ENCODE measurements around the gene PGM2. TPM values are rescaled to one million over a fixed set of nuclear protein-coding genes. Genes with fewer than 3 reads are reported as not detected.
"Not testable (repeated sequence)": the region's sequence is repeated elsewhere in the genome, so short reads cannot be mapped to it uniquely, and the experiment has no call there.

PGM2 gene
- polyA plus RNA-seq, 4 donors: 35.6 to 39.8 (median 37.7) TPM

- no peak for DNase-seq (ENCODE audit: low read depth in 4 of 4, low spot score in 2 of 4)
Observed at GRCh38 chr4:37816006-37816405, 10.5 kb upstream of the PGM2 start.

DNA sequence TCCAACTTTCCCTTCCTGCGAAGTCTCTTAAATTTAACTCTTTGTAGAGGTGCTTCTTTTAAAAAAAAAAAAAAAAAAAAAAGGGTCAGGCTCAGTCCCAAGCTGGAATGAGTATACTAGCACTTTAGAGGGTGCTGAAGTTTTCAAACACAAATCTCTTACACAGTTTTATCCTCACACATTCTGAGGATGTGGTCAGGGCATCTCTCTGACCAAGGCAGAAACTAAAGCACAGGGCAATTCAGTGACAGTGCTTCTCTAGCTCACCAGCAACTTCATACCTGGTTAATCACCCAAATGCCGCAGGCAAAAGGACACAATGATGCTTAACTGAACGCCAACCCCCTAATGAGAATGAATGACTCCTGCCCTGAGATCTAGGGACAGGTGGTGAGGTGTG, 9.8 kb upstream of the PGM2 start:
- no peak for DNase-seq (ENCODE audit: low read depth in 4 of 4, low spot score in 2 of 4)

- no peak for DNase-seq (ENCODE audit: low read depth in 4 of 4, low spot score in 2 of 4)
Observed at GRCh38 chr4:37818752-37819151, 7.7 kb upstream of the PGM2 start.

GRCh38 chr4:37820458-37820857, 6.0 kb upstream of the PGM2 start:
- DNase-seq (ENCODE audit: low read depth in 4 of 4, low spot score in 2 of 4): not testable (repeated sequence)

GRCh38 chr4:37821953-37822605, 4.4 kb upstream of the PGM2 start:
- DNase-seq (ENCODE audit: low read depth in 4 of 4, low spot score in 2 of 4): no peak

- peak in 1 of 4 donors; percentile 14 for DNase-seq (ENCODE audit: low read depth in 4 of 4, low spot score in 2 of 4)
Observed at GRCh38 chr4:37825501-37825900, 985 bp upstream of the PGM2 start.

DNA sequence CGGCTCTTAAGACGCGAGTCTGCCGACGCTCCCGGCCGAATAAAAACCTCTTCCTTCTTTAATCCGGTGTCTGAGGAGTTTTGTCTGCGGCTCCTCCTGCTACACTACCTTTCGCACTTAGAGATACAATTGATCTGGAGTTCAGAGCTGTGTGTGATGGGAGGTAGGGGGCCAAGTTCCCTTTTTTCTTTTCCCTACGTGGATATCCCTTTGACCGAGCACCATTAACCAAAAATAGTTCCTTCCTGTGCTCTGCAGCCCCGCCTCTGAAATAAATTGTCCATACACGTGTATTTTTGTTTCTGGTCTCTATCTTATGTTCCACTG, 555 bp upstream of the PGM2 start:
- DNase-seq (ENCODE audit: low read depth in 4 of 4, low spot score in 2 of 4): no peak

DNA sequence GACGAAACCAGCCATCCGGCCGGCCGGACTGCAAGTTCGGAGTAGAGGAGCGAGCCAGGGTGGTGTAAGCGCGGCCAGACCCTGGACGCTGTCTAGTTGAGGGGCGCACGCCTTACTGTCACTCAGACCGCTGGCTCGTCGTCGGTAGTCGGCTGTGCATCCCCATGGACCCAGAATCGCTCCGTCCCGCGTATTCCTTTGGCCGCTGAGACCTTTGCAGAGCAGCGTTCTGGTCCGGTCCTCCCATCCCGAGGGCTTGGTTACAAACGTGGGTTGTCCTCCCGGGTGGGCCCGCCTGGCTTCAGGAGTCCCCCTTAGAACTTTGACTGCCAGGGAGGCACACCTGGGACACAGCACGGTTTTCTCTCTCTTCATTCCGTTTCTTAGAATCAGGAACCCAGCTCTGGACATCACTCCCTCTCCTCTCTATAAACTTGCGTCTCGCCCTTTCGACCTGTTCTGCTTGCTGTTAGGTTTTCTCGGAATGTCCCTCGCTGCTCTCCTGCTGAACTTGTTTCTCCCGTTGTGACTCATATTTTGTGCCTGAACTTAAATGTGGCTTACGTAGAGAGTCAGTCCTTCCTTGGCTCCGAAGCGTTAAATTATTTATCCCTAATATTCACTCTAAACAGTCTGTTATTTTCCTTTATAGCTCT, 672 bp downstream of the PGM2 start:
- DNase-seq (ENCODE audit: low read depth in 4 of 4, low spot score in 2 of 4): peak in 2 of 4 donors; percentile 11 to 28

DNA sequence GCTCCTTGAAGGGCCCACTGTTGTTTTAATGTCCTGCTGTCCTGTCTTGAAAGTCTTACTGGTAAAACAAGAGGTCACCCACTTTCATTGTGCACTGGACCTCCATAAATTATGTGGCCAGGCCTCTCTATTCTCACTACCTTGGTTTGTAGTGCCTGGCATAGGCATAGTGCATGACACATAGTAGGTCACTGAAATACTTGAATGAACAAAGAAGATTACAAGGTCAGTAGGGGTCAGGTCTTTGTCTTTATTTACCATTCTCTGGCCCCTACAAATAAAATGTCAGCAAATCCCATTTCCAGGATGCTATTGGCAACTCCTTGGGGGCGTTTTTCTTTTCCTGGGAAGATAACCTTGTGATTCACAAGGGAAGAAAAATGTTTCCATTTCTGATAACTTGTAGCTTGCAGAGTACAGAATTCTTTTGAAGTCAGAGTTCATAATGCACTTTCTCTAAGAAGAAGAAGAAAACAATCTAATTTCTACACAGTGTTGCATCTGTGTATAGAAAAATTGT, 1.4 kb downstream of the PGM2 start:
- no peak for DNase-seq (ENCODE audit: low read depth in 4 of 4, low spot score in 2 of 4)

GRCh38 chr4:37828843-37829242, 2.4 kb downstream of the PGM2 start:
- no peak for DNase-seq (ENCODE audit: low read depth in 4 of 4, low spot score in 2 of 4)

- DNase-seq (ENCODE audit: low read depth in 4 of 4, low spot score in 2 of 4): no peak
Observed at GRCh38 chr4:37830640-37831039, 4.2 kb downstream of the PGM2 start.

- no peak for DNase-seq (ENCODE audit: low read depth in 4 of 4, low spot score in 2 of 4)
Observed at GRCh38 chr4:37835031-37835430, 8.5 kb downstream of the PGM2 start.

DNA sequence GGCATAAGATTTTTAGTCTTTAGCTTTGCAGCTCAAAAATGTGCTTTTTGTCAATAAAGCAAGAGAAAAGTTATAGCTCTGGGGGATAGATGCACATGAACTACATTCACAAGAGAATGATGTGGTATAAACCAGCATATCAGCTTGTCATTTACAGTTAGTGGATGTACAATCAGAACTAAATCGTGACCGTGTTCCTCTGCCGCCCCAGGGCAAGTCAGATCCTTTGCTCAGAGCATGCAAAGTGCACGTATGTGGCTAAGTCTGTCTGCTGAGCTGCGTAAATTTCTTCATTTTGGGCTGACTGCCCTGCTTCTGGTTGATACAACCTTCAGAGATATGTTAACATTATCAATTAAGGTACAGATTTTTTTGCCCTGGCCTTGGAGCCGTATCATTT, 9.3 kb downstream of the PGM2 start:
- DNase-seq (ENCODE audit: low read depth in 4 of 4, low spot score in 2 of 4): no peak

- DNase-seq (ENCODE audit: low read depth in 4 of 4, low spot score in 2 of 4): no peak
Observed at GRCh38 chr4:37836274-37836673, 9.8 kb downstream of the PGM2 start.

- no peak for DNase-seq (ENCODE audit: low read depth in 4 of 4, low spot score in 2 of 4)
Observed at GRCh38 chr4:37836838-37837440, 10.5 kb downstream of the PGM2 start.

- DNase-seq (ENCODE audit: low read depth in 4 of 4, low spot score in 2 of 4): no peak
Observed at GRCh38 chr4:37837446-37837845, 11.0 kb downstream of the PGM2 start.

DNA sequence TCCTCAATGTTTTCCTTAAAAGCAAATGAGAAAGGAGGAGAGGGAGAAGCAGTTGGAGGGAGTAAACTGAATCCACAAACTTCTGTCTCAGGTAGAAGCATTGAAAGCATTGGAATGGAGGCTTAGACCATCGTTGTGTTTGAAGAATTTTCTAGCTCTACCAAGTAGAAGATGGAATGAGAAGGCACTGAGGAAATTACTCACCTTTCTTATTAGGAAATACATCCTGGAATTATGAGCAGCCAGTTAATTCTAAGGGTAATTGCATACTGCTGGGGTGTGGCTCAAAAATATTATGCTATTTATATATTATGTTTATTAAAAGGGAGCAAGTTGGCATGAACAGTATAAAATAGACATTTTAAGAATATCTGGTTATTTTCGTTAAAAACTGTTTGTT, 12.9 kb downstream of the PGM2 start:
- DNase-seq (ENCODE audit: low read depth in 4 of 4, low spot score in 2 of 4): no peak

GRCh38 chr4:37844204-37844603, 17.7 kb downstream of the PGM2 start:
- no peak for DNase-seq (ENCODE audit: low read depth in 4 of 4, low spot score in 2 of 4)

DNA sequence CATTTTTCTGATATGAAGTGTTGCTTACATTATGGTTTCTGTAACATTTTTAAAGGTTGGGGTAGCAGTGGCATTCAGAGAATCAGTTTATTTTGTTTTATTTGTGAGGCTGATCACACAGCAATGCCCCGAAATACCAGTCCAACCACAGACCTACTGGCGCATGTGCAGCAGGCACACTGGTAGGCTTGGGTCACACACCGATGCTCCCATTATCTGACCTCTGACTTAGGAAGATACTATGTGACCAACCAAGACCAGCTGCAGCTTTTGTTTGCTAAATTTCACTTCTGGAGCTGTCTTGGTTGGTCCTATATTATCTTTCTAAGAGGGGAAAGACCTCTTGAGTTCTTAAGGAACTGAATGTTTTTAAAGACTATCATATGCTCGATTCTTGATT, 18.7 kb downstream of the PGM2 start:
- DNase-seq (ENCODE audit: low read depth in 4 of 4, low spot score in 2 of 4): no peak

GRCh38 chr4:37847311-37847884, 20.9 kb downstream of the PGM2 start:
- DNase-seq (ENCODE audit: low read depth in 4 of 4, low spot score in 2 of 4): no peak

DNA sequence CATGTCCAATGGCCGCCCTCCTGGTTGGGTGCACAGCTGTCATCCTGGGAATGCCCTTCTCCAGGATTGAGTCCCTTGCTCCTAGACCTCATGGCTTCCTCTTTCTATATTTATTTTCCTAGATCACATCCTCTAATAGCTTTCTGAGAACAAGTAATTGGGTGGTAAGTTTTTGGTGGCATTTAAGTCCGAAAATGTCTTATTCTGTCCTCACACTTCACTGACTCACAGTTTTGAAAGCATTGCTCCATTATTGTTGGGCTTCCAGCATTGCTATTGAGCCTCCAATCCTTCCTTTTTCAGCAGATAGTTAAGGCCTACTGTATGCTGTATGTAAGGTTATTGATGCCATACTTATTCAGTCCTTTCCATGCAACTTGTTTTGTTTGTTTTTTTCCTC, 25.9 kb downstream of the PGM2 start:
- no peak for DNase-seq (ENCODE audit: low read depth in 4 of 4, low spot score in 2 of 4)

DNA sequence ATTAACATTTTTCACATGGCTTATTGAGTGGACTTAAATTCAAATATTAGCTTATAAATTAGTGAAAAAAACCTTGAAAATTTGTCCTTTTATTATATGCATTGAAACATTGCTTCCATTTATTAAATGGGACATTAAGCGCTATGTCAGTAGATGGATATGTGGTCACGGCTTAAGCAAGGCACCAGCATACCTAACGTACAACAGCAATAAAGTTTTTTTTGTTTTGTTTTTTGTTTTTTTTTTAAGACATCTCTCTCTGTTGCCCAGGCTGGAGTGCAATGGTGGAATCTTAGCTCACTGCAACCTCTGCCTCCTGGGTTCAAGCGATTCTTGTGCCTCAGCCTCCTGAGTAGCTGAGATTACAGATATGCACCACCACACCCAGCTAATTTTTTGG, 31.6 kb downstream of the PGM2 start:
- no peak for DNase-seq (ENCODE audit: low read depth in 4 of 4, low spot score in 2 of 4)

Measured in left renal cortex interstitium (tissue), 4 donors.